WTC11 (cell line): ENCODE measurements around the gene CAMTA1. TPM values are rescaled to one million over a fixed set of nuclear protein-coding genes. Genes with fewer than 3 reads are reported as not detected.
"Not testable (repeated sequence)": the region's sequence is repeated elsewhere in the genome, so short reads cannot be mapped to it uniquely, and the experiment has no call there.

Source experiments
- ATAC-seq: fragments of 200-7000 bp; cut with Tn5 transposase; 2 replicates; pipeline ENCODE4 v1.10.0; 2021; ENCODE audit warnings: mild to moderate bottlenecking, moderate library complexity
- CTCF ChIA-PET: fragments of 300-600 bp; sonication (Branson Sonifier 250); formaldehyde crosslinking; loops from one replicate; lab custom pipeline; 2021; ENCODE audit warnings: antibody characterized with exemption; lab: Charles Lee
- POLR2A ChIA-PET: fragments of 350-600 bp; sonication (Branson Sonifier 250); formaldehyde crosslinking; loops from one replicate; lab custom pipeline; 2021; ENCODE audit warnings: antibody characterized with exemption; lab: Charles Lee
- DNase-seq: peaks from one replicate; pipeline ENCODE4 v3.0.0; 2021; ENCODE audit warnings: low spot score
- H3K27ac Mint-ChIP-seq: 2 replicates; pipeline ENCODE4 v1.8.0; 2021; ENCODE audit warnings: mixed read lengths
- H3K27me3 Mint-ChIP-seq: 2 replicates; pipeline ENCODE4 v1.8.0; 2021; ENCODE audit warnings: low read depth, mild to moderate bottlenecking, moderate library complexity, mixed read lengths
- H3K36me3 Mint-ChIP-seq: 2 replicates; pipeline ENCODE4 v1.8.0; 2021; ENCODE audit warnings: mixed read lengths
- H3K4me1 Mint-ChIP-seq: 2 replicates; pipeline ENCODE4 v1.8.0; 2022; ENCODE audit warnings: mixed read lengths
- H3K4me3 Mint-ChIP-seq: 2 replicates; pipeline ENCODE4 v1.8.0; 2021; ENCODE audit warnings: mild to moderate bottlenecking, moderate library complexity, mixed read lengths
- H3K9me3 Mint-ChIP-seq: 2 replicates; pipeline ENCODE4 v1.8.0; 2021; ENCODE audit warnings: mixed read lengths
- AFF4 ChIP-seq: sonication (generic); formaldehyde crosslinking; IDR thresholded peaks from 2 replicates; pipeline ENCODE4 v1.8.1; 2023; ENCODE audit warnings: mild to moderate bottlenecking, missing genetic modification reagents, borderline replicate concordance
- ATF1 ChIP-seq: sonication (generic); formaldehyde crosslinking; IDR thresholded peaks from 2 replicates; pipeline ENCODE4 v1.8.1; 2023; ENCODE audit warnings: mild to moderate bottlenecking, moderate library complexity, missing genetic modification reagents
- ATF2 ChIP-seq: sonication (generic); formaldehyde crosslinking; IDR thresholded peaks from 2 replicates; pipeline ENCODE4 v1.8.1; 2022; ENCODE audit warnings: low read depth, missing genetic modification reagents, borderline replicate concordance
- CREB1 ChIP-seq: sonication (generic); formaldehyde crosslinking; IDR thresholded peaks from 2 replicates; pipeline ENCODE4 v1.8.0; 2023; ENCODE audit warnings: mild to moderate bottlenecking, missing genetic modification reagents
- E2F1 ChIP-seq: sonication (generic); formaldehyde crosslinking; IDR thresholded peaks from 2 replicates; pipeline ENCODE4 v1.8.0; 2022; ENCODE audit warnings: mild to moderate bottlenecking, missing genetic modification reagents
- EMX1 ChIP-seq: fragments of 250-450 bp; sonication (Bioruptor Pico); IDR thresholded peaks from 2 replicates; pipeline ENCODE4 v1.8.0; 2021; ENCODE audit warnings: mild to moderate bottlenecking
- HMGA2 ChIP-seq: fragments of 250-450 bp; sonication (Bioruptor Pico); IDR thresholded peaks from 2 replicates; pipeline ENCODE4 v1.4.0; 2021; ENCODE audit warnings: mild to moderate bottlenecking, moderate library complexity
- JUN ChIP-seq: sonication (generic); formaldehyde crosslinking; IDR thresholded peaks from 2 replicates; pipeline ENCODE4 v1.8.0; 2023; ENCODE audit warnings: mild to moderate bottlenecking, missing genetic modification reagents
- MLX ChIP-seq: sonication (generic); formaldehyde crosslinking; IDR thresholded peaks from 2 replicates; pipeline ENCODE4 v1.8.1; 2023; ENCODE audit warnings: mild to moderate bottlenecking, missing genetic modification reagents, moderate library complexity
- MYBL2 ChIP-seq: sonication (generic); formaldehyde crosslinking; IDR thresholded peaks from 2 replicates; pipeline ENCODE4 v1.8.1; 2023; ENCODE audit warnings: mild to moderate bottlenecking, moderate library complexity, missing genetic modification reagents
- NFATC4 ChIP-seq: fragments of 250-450 bp; sonication (Bioruptor Pico); IDR thresholded peaks from 2 replicates; pipeline ENCODE4 v1.9.0; 2021; ENCODE audit warnings: mild to moderate bottlenecking
- NR3C1 ChIP-seq: sonication (generic); formaldehyde crosslinking; conservative IDR thresholded peaks from 2 replicates; pipeline ENCODE4 v1.8.1; 2023; ENCODE audit warnings: low read depth, mild to moderate bottlenecking, missing genetic modification reagents
- RELA ChIP-seq: sonication (generic); formaldehyde crosslinking; IDR thresholded peaks from 2 replicates; pipeline ENCODE4 v1.8.1; 2022; ENCODE audit warnings: missing genetic modification reagents, mild to moderate bottlenecking, borderline replicate concordance
- SMAD4 ChIP-seq: sonication (generic); formaldehyde crosslinking; IDR thresholded peaks from 2 replicates; pipeline ENCODE4 v1.8.0; 2022; ENCODE audit warnings: mild to moderate bottlenecking, missing genetic modification reagents
- TEAD4 ChIP-seq: sonication (generic); formaldehyde crosslinking; IDR thresholded peaks from 2 replicates; pipeline ENCODE4 v1.8.0; 2022; ENCODE audit warnings: mild to moderate bottlenecking, missing genetic modification reagents
- ZSCAN18 ChIP-seq: fragments of 250-450 bp; sonication (Bioruptor Pico); IDR thresholded peaks from 2 replicates; pipeline ENCODE4 v2.1.2; 2022; ENCODE audit warnings: mild to moderate bottlenecking, moderate library complexity
- total RNA-seq: library from RNA; stranded (reverse); gene quantifications from 3 replicates; pipeline ENCODE4 v1.2.3, GENCODE V29; 2021

The CAMTA1 gene
- total RNA-seq, 1 experiment from 2014 or later: 86.4 TPM

- TF ChIP-seq AFF4 (CRISPR knock-in tag): no peak
- TF ChIP-seq CREB1 (CRISPR knock-in tag): no peak
- TF ChIP-seq E2F1 (CRISPR knock-in tag): no peak
- TF ChIP-seq TEAD4 (CRISPR knock-in tag): no peak
- TF ChIP-seq JUN (CRISPR knock-in tag): no peak
- no peak for TF ChIP-seq NFATC4 (CRISPR knock-in tag)
- no peak for TF ChIP-seq HMGA2 (CRISPR knock-in tag)
- TF ChIP-seq NR3C1 (CRISPR knock-in tag): no peak
- TF ChIP-seq SMAD4: no peak
- TF ChIP-seq, all 79 proteins: peak for 0
These were observed 593.3 kb downstream of the CAMTA1 start (continued) for GRCh38 chr1:7378346-7379130.

GRCh38 chr1:7379441-7379971, 594.3 kb downstream of the CAMTA1 start:
- Mint-ChIP-seq H3K36me3 (no peaks in the 10 kb centered on the region), H3K9me3 (peaks cover 4% of the 10 kb centered on the region; the same call in 1 of the 2 replicates), H3K27ac (peak overlapping the region; percentile 91), H3K4me1 (peaks cover 33% of the 10 kb centered on the region), H3K27me3 (no peaks in the 10 kb centered on the region), H3K4me3 (peak overlapping the region; percentile 39)
- peak; percentile 36 for DNase-seq
- ChIA-PET CTCF (interaction anchor here (0.8 to 1.3 kb wide), 4 partner anchors 28 to 268 kb away, joined by 3 to 4 read pairs (median 3); no protein-coding TSS in a partner anchor), POLR2A (no interaction called here)
- TF ChIP-seq MYBL2 (CRISPR knock-in tag) (0 out of 2 replicates have a peak, but pooled peaks have one; percentile 30), MLX (no peak)
- peak; percentile 84 for ATAC-seq

- not testable (repeated sequence) for H3K36me3 Mint-ChIP-seq
- peak overlapping the region; percentile 91 for H3K27ac Mint-ChIP-seq
These were observed 594.8 kb downstream of the CAMTA1 start for GRCh38 chr1:7380068-7380467.

GRCh38 chr1:7380712-7381111, 595.5 kb downstream of the CAMTA1 start:
- Mint-ChIP-seq H3K4me3 (no peak overlapping the region), H3K36me3 (no peaks in the 10 kb centered on the region), H3K9me3 (peaks cover 4% of the 10 kb centered on the region; the same call in 1 of the 2 replicates), H3K27ac (no peak overlapping the region), H3K27me3 (no peaks in the 10 kb centered on the region), H3K4me1 (peaks cover 29% of the 10 kb centered on the region)
- ATAC-seq: no peak
- CTCF ChIA-PET: no interaction called here
- POLR2A ChIA-PET: no interaction called here
- DNase-seq: no peak
- TF ChIP-seq AFF4 (CRISPR knock-in tag) (no peak), HMGA2 (CRISPR knock-in tag) (no peak), ZSCAN18 (no peak), EMX1 (CRISPR knock-in tag) (no peak), ATF2 (CRISPR knock-in tag) (no peak), RELA (no peak), ATF1 (CRISPR knock-in tag) (no peak)

More at GRCh38 chr1:7380068-7380467, 594.8 kb downstream of the CAMTA1 start:
- POLR2A ChIA-PET, ATAC-seq, H3K9me3 Mint-ChIP-seq, H3K27me3 Mint-ChIP-seq, DNase-seq: not testable (repeated sequence)
- peak overlapping the region; percentile 39; the same call in 1 of the 2 replicates for H3K4me3 Mint-ChIP-seq
- peaks cover 32% of the 10 kb centered on the region for H3K4me1 Mint-ChIP-seq
- CTCF ChIA-PET: interaction anchor here (0.8 to 1.1 kb wide), 2 partner anchors 28 to 267 kb away, joined by 3 to 4 read pairs; no protein-coding TSS in a partner anchor
